Parathyroid adenoma (tissue), 2 donors: ENCODE results near the gene SLC22A4.

Source experiments
- H2AFZ ChIP-seq: fragments of 300-600 bp; sonication (generic); one replicate; pipeline ENCODE4 v1.7.0; 2017; ENCODE audit warnings: antibody characterized with exemption, mild to moderate bottlenecking
- H3K27ac ChIP-seq: fragments of 300-600 bp; sonication (generic); one replicate; pipeline ENCODE4 v1.7.0; 2017
- H3K27me3 ChIP-seq: fragments of 300-600 bp; sonication (generic); one replicate; pipeline ENCODE4 v1.7.0; 2017; ENCODE audit warnings: low read length; ENCODE audit not compliant: control insufficient read depth, insufficient read depth
- H3K36me3 ChIP-seq: fragments of 300-600 bp; sonication (generic); one replicate; pipeline ENCODE4 v1.7.0; 2017; ENCODE audit warnings: low read length; ENCODE audit not compliant: control insufficient read depth, insufficient read depth
- H3K4me1 ChIP-seq: fragments of 300-600 bp; sonication (generic); one replicate; pipeline ENCODE4 v1.7.0; 2017; ENCODE audit warnings: control low read depth
- H3K4me2 ChIP-seq: fragments of 300-600 bp; sonication (generic); one replicate; pipeline ENCODE4 v1.7.0; 2017; ENCODE audit warnings: low read length
- H3K4me3 ChIP-seq: fragments of 300-600 bp; sonication (generic); one replicate; pipeline ENCODE4 v1.7.0; 2017; ENCODE audit warnings: low read depth, low read length
- H3K79me2 ChIP-seq: fragments of 300-600 bp; sonication (generic); one replicate; pipeline ENCODE4 v1.7.0; 2017; ENCODE audit warnings: control low read depth
- H3K9ac ChIP-seq: fragments of 300-600 bp; sonication (generic); one replicate; pipeline ENCODE4 v1.7.0; 2017; ENCODE audit warnings: mild to moderate bottlenecking
- H3K9me3 ChIP-seq: fragments of 300-600 bp; sonication (generic); one replicate; pipeline ENCODE4 v1.7.0; 2017; ENCODE audit warnings: low read length; ENCODE audit not compliant: control insufficient read depth
- CTCF ChIP-seq: fragments of 300-600 bp; sonication (generic); IDR thresholded peaks from one replicate; pipeline ENCODE4 v1.7.0; 2017; ENCODE audit warnings: antibody characterized with exemption, mild to moderate bottlenecking
- donor health status: primary hyperparathyroidism.

Gene SLC22A4

GRCh38 chr5:132269635-132270334 lies 24.4 kb upstream of the SLC22A4 start:
- Histone ChIP-seq H3K4me3 (no peak overlapping the region), H3K9me3 (no peaks in the 10 kb centered on the region), H3K4me1 (peaks cover 15% of the 10 kb centered on the region), H3K27ac (no peak overlapping the region), H3K27me3 (no peaks in the 10 kb centered on the region), H3K4me2 (no peak overlapping the region), H3K79me2 (no peaks in the 10 kb centered on the region), H3K9ac (no peak overlapping the region), H2AFZ (no peak overlapping the region), H3K36me3 (no peaks in the 10 kb centered on the region)
- TF ChIP-seq CTCF: no peak

GRCh38 chr5:132270335-132270665 lies 23.9 kb upstream of the SLC22A4 start:
- Histone ChIP-seq H2AFZ (no peak overlapping the region), H3K9ac (no peak overlapping the region), H3K4me1 (peaks cover 13% of the 10 kb centered on the region), H3K4me3 (no peak overlapping the region), H3K27me3 (no peaks in the 10 kb centered on the region), H3K36me3 (no peaks in the 10 kb centered on the region), H3K79me2 (no peaks in the 10 kb centered on the region), H3K9me3 (no peaks in the 10 kb centered on the region), H3K4me2 (no peak overlapping the region), H3K27ac (no peak overlapping the region)
- no peak for TF ChIP-seq CTCF

- peaks cover 9% of the 10 kb centered on the region for H3K4me1 ChIP-seq
- H2AFZ ChIP-seq: peak overlapping the region; percentile 84
- no peaks in the 10 kb centered on the region for H3K27me3 ChIP-seq
- no peak overlapping the region for H3K27ac ChIP-seq
- no peak for TF ChIP-seq CTCF
- no peaks in the 10 kb centered on the region for H3K9me3 ChIP-seq
- H3K36me3 ChIP-seq: no peaks in the 10 kb centered on the region
- no peak overlapping the region for H3K4me2 ChIP-seq
- H3K9ac ChIP-seq: no peak overlapping the region
- H3K79me2 ChIP-seq: no peaks in the 10 kb centered on the region
- H3K4me3 ChIP-seq: no peak overlapping the region
These were observed 23.5 kb upstream of the SLC22A4 start for GRCh38 chr5:132270706-132271105.

- H3K9ac ChIP-seq: no peak overlapping the region
- no peaks in the 10 kb centered on the region for H3K36me3 ChIP-seq
- no peaks in the 10 kb centered on the region for H3K79me2 ChIP-seq
- H3K4me2 ChIP-seq: no peak overlapping the region
- H2AFZ ChIP-seq: peak overlapping the region; percentile 84
- H3K4me1 ChIP-seq: peaks cover 1% of the 10 kb centered on the region
- no peaks in the 10 kb centered on the region for H3K9me3 ChIP-seq
- no peak overlapping the region for H3K4me3 ChIP-seq
- H3K27ac ChIP-seq: no peak overlapping the region
- TF ChIP-seq CTCF: no peak
- H3K27me3 ChIP-seq: no peaks in the 10 kb centered on the region
These were observed 22.6 kb upstream of the SLC22A4 start for GRCh38 chr5:132271251-132272246.
